SJSA1 (cell line): ENCODE results near the gene PARD3B. TPM values are rescaled to one million over a fixed set of nuclear protein-coding genes. Genes with fewer than 3 reads are reported as not detected.

Experiments used
- DNase-seq, 2 experiments: peaks; one replicate each; pipeline ENCODE4 v3.0.0-alpha.2; 2015 to 2020; ENCODE audit warnings: low spot score in 2 of 2, low read depth in 1 of 2
- H3K27ac ChIP-seq: fragments of 250-450 bp; sonication (Bioruptor Pico); 2 replicates; pipeline ENCODE4 v1.5.1; 2020; ENCODE audit warnings: mild to moderate bottlenecking, moderate library complexity
- H3K27me3 ChIP-seq: fragments of 250-450 bp; sonication (Bioruptor Pico); replicated peaks from 2 replicates; pipeline ENCODE4 v1.5.1; 2020; ENCODE audit warnings: mild to moderate bottlenecking, moderate library complexity
- H3K36me3 ChIP-seq: fragments of 250-450 bp; sonication (Bioruptor Pico); 2 replicates; pipeline ENCODE4 v1.5.1; 2020; ENCODE audit warnings: mild to moderate bottlenecking
- H3K4me1 ChIP-seq: fragments of 250-450 bp; sonication (Bioruptor Pico); replicated peaks from 2 replicates; pipeline ENCODE4 v1.6.1; 2021; ENCODE audit warnings: mild to moderate bottlenecking
- H3K4me3 ChIP-seq: fragments of 250-450 bp; sonication (Bioruptor Pico); 2 replicates; pipeline ENCODE4 v1.5.1; 2020; ENCODE audit warnings: mild to moderate bottlenecking
- H3K9me3 ChIP-seq: fragments of 250-450 bp; sonication (Bioruptor Pico); replicated peaks from 2 replicates; pipeline ENCODE4 v1.5.1; 2020; ENCODE audit warnings: mild to moderate bottlenecking
- total RNA-seq: library from RNA; depleted of rRNA; stranded (reverse); fragments of >200 nt; shearing (Covaris generic); gene quantifications from 2 replicates; pipeline ENCODE4 v1.2.3, GENCODE V29; 2014

The PARD3B gene
- total RNA-seq, 1 experiment from 2014 or later: 10.6 TPM

- no peaks in the 10 kb centered on the region for H3K36me3 ChIP-seq
- no peak overlapping the region for H3K4me3 ChIP-seq
- 0 out of 2 replicates have a peak, but pooled peaks cover 2% of the 10 kb centered on the region for H3K9me3 ChIP-seq
- no peak for DNase-seq
- no peak overlapping the region for H3K27ac ChIP-seq
- no peaks in the 10 kb centered on the region for H3K27me3 ChIP-seq
- H3K4me1 ChIP-seq: no peaks in the 10 kb centered on the region; the same call in 1 of the 2 replicates
Measured at GRCh38 chr2:205448189-205448588, 902.9 kb downstream of the PARD3B start.

- H3K36me3 ChIP-seq: no peaks in the 10 kb centered on the region
- no peaks in the 10 kb centered on the region for H3K9me3 ChIP-seq
- H3K27ac ChIP-seq: no peak overlapping the region
- no peaks in the 10 kb centered on the region for H3K27me3 ChIP-seq
- H3K4me3 ChIP-seq: no peak overlapping the region
- DNase-seq: no peak
- H3K4me1 ChIP-seq: no peaks in the 10 kb centered on the region; the same call in 1 of the 2 replicates
Measured at GRCh38 chr2:205451901-205452512, 906.7 kb downstream of the PARD3B start.

GRCh38 chr2:205453202-205453601 is 907.9 kb downstream of the PARD3B start:
- Histone ChIP-seq H3K4me3 (no peak overlapping the region), H3K27ac (no peak overlapping the region), H3K36me3 (no peaks in the 10 kb centered on the region), H3K9me3 (no peaks in the 10 kb centered on the region), H3K4me1 (no peaks in the 10 kb centered on the region; the same call in 1 of the 2 replicates), H3K27me3 (no peaks in the 10 kb centered on the region)
- DNase-seq: no peak

- H3K4me3 ChIP-seq: no peak overlapping the region
Measured at GRCh38 chr2:205456682-205457081, 911.4 kb downstream of the PARD3B start.

GRCh38 chr2:205460217-205460616 is 914.9 kb downstream of the PARD3B start:
- H3K4me3 ChIP-seq: no peak overlapping the region
- no peak overlapping the region for H3K27ac ChIP-seq
- no peak for DNase-seq
- peaks cover 23% of the 10 kb centered on the region for H3K4me1 ChIP-seq
- H3K9me3 ChIP-seq: no peaks in the 10 kb centered on the region
- no peaks in the 10 kb centered on the region for H3K36me3 ChIP-seq
- no peaks in the 10 kb centered on the region for H3K27me3 ChIP-seq

More at GRCh38 chr2:205456682-205457081, 911.4 kb downstream of the PARD3B start:
- Histone ChIP-seq H3K27ac (no peak overlapping the region), H3K4me1 (no peaks in the 10 kb centered on the region; the same call in 1 of the 2 replicates), H3K36me3 (no peaks in the 10 kb centered on the region), H3K9me3 (no peaks in the 10 kb centered on the region), H3K27me3 (no peaks in the 10 kb centered on the region)
- no peak for DNase-seq

- no peak overlapping the region for H3K27ac ChIP-seq
- no peak overlapping the region for H3K4me3 ChIP-seq
- no peaks in the 10 kb centered on the region for H3K27me3 ChIP-seq
- no peaks in the 10 kb centered on the region for H3K36me3 ChIP-seq
- H3K4me1 ChIP-seq: peaks cover 32% of the 10 kb centered on the region
- no peak for DNase-seq
- H3K9me3 ChIP-seq: no peaks in the 10 kb centered on the region
Measured at GRCh38 chr2:205461169-205461568, 915.9 kb downstream of the PARD3B start.

- H3K4me1 ChIP-seq: peaks cover 32% of the 10 kb centered on the region
- DNase-seq: no peak
- H3K36me3 ChIP-seq: no peaks in the 10 kb centered on the region
- H3K27me3 ChIP-seq: no peaks in the 10 kb centered on the region
- no peak overlapping the region for H3K27ac ChIP-seq
- no peaks in the 10 kb centered on the region for H3K9me3 ChIP-seq
- H3K4me3 ChIP-seq: no peak overlapping the region
Measured at GRCh38 chr2:205461678-205462665, 916.7 kb downstream of the PARD3B start.

GRCh38 chr2:205462681-205463345 is 917.5 kb downstream of the PARD3B start:
- H3K4me3 ChIP-seq: no peak overlapping the region
- no peaks in the 10 kb centered on the region for H3K9me3 ChIP-seq
- peak in 1 of 2 experiments; percentile 10 for DNase-seq
- peaks cover 32% of the 10 kb centered on the region for H3K4me1 ChIP-seq
- no peak overlapping the region for H3K27ac ChIP-seq
- no peaks in the 10 kb centered on the region for H3K27me3 ChIP-seq
- no peaks in the 10 kb centered on the region for H3K36me3 ChIP-seq

GRCh38 chr2:205463466-205464025 is 918.3 kb downstream of the PARD3B start:
- Histone ChIP-seq H3K36me3 (no peaks in the 10 kb centered on the region), H3K4me1 (peaks cover 32% of the 10 kb centered on the region), H3K9me3 (no peaks in the 10 kb centered on the region), H3K27me3 (no peaks in the 10 kb centered on the region), H3K4me3 (no peak overlapping the region), H3K27ac (peak overlapping the region; percentile 28; the same call in 1 of the 2 replicates)
- DNase-seq: no peak

GRCh38 chr2:205464681-205465080 is 919.4 kb downstream of the PARD3B start:
- peak; percentile 48 to 60 for DNase-seq

GRCh38 chr2:205465791-205466190 is 920.5 kb downstream of the PARD3B start:
- peak in 1 of 2 experiments; percentile 6 for DNase-seq
- no peaks in the 10 kb centered on the region for H3K27me3 ChIP-seq
- no peaks in the 10 kb centered on the region for H3K36me3 ChIP-seq
- H3K9me3 ChIP-seq: no peaks in the 10 kb centered on the region
- H3K4me3 ChIP-seq: no peak overlapping the region
- peak overlapping the region; percentile 29; the same call in 1 of the 2 replicates for H3K27ac ChIP-seq
- H3K4me1 ChIP-seq: peaks cover 32% of the 10 kb centered on the region

More at GRCh38 chr2:205464681-205465080, 919.4 kb downstream of the PARD3B start:
- peaks cover 32% of the 10 kb centered on the region for H3K4me1 ChIP-seq
- no peaks in the 10 kb centered on the region for H3K36me3 ChIP-seq
- no peaks in the 10 kb centered on the region for H3K9me3 ChIP-seq
- H3K4me3 ChIP-seq: no peak overlapping the region
- H3K27me3 ChIP-seq: no peaks in the 10 kb centered on the region
- peak overlapping the region; percentile 29 for H3K27ac ChIP-seq

- H3K4me3 ChIP-seq: no peak overlapping the region
Measured at GRCh38 chr2:205471776-205472175, 926.5 kb downstream of the PARD3B start.

GRCh38 chr2:205473791-205474190 is 928.5 kb downstream of the PARD3B start:
- Histone ChIP-seq H3K4me1 (peaks cover 43% of the 10 kb centered on the region), H3K36me3 (no peaks in the 10 kb centered on the region), H3K9me3 (no peaks in the 10 kb centered on the region), H3K27me3 (no peaks in the 10 kb centered on the region), H3K4me3 (no peak overlapping the region), H3K27ac (no peak overlapping the region)
- DNase-seq: no peak

More at GRCh38 chr2:205471776-205472175, 926.5 kb downstream of the PARD3B start:
- Histone ChIP-seq H3K4me1 (peaks cover 25% of the 10 kb centered on the region), H3K36me3 (no peaks in the 10 kb centered on the region), H3K27ac (no peak overlapping the region), H3K27me3 (no peaks in the 10 kb centered on the region), H3K9me3 (no peaks in the 10 kb centered on the region)
- no peak for DNase-seq
